K562 (cell line): Measurements from ENCODE around the gene DMRTC1B.
"Not testable (repeated sequence)": the region's sequence is repeated elsewhere in the genome, so short reads cannot be mapped to it uniquely, and the experiment has no call there.

ENCODE experiments used
- BHLHE40 ChIP-seq: IDR thresholded peaks from 2 replicates; pipeline ENCODE4 v1.6.1; 2011; ENCODE audit warnings: low read length, improper control_type of control experiment
- CTCF ChIP-seq, 3 experiments: IDR thresholded peaks in 2 of 3; conservative IDR thresholded peaks in 1 of 3; 2 replicates each; pipeline ENCODE4 v1.5.1; 2011 to 2012; ENCODE audit warnings: low read length in 3 of 3, mild to moderate bottlenecking in 3 of 3, control low read depth in 2 of 3, improper control_type of control experiment in 1 of 3, inconsistent platforms in 1 of 3, low read depth in 1 of 3, mixed read lengths in 1 of 3, moderate library complexity in 1 of 3; ENCODE audit not compliant: insufficient read depth in 2 of 3

- TF ChIP-seq CTCF (IDR thresholded peaks at IDR 0.05 in 2 of 3, conservative IDR thresholded peaks at IDR 0.05 in 1 of 3; ENCODE audit: insufficient read depth in 2 of 3, low read depth in 1 of 3, low read length in 3 of 3); BHLHE40: not testable (repeated sequence)
Observed at GRCh38 chrX:72837532-72837931, 60.8 kb downstream of the DMRTC1B start.
